Gastrocnemius medialis (tissue), 4 donors: Measurements from ENCODE around the gene FLNB.

Source experiments
- POLR2A ChIP-seq, 2 donors: fragments of 450-650 bp; IDR thresholded peaks; one replicate each; pipeline ENCODE4 v1.6.1; 2017; ENCODE audit warnings: antibody characterized with exemption in 2 of 2, mild to moderate bottlenecking in 2 of 2, moderate library complexity in 2 of 2
- TF ChIP-seq, protein P1 (sequence below), 5 experiments: fragments of 450-650 bp in 3 of 5; fragments of 200-600 bp in 2 of 5; sonication (generic) in 2 of 5; IDR thresholded peaks in 4 of 5; conservative IDR thresholded peaks in 1 of 5; 1 replicate in 4 of 5; 2 replicates in 1 of 5; pipeline ENCODE4 v1.5.1; 2016 to 2019; ENCODE audit warnings: antibody characterized with exemption in 5 of 5, mild to moderate bottlenecking in 3 of 5, moderate library complexity in 3 of 5

DNA sequence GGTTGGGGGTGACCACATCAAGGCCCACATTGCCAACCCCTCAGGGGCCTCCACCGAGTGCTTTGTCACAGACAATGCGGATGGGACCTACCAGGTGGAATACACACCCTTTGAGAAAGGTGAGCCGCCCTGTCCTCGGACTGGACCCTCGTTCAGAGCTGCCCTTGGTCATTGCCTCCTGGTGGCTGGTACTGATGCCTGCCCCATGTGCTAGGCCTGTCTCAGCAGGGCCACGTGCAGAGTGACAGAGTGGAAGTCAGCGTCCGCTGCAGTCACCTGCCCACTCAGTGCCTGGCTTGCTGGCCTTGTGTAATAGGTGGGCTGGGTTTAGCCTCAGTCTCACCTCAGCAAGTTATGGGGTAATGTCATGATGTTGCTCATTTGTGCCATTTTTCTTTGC is 116.2 kb downstream of the FLNB start:
- TF ChIP-seq, protein P1, sequence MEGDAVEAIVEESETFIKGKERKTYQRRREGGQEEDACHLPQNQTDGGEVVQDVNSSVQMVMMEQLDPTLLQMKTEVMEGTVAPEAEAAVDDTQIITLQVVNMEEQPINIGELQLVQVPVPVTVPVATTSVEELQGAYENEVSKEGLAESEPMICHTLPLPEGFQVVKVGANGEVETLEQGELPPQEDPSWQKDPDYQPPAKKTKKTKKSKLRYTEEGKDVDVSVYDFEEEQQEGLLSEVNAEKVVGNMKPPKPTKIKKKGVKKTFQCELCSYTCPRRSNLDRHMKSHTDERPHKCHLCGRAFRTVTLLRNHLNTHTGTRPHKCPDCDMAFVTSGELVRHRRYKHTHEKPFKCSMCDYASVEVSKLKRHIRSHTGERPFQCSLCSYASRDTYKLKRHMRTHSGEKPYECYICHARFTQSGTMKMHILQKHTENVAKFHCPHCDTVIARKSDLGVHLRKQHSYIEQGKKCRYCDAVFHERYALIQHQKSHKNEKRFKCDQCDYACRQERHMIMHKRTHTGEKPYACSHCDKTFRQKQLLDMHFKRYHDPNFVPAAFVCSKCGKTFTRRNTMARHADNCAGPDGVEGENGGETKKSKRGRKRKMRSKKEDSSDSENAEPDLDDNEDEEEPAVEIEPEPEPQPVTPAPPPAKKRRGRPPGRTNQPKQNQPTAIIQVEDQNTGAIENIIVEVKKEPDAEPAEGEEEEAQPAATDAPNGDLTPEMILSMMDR (IDR thresholded peaks at IDR 0.05 in 4 of 5, conservative IDR thresholded peaks at IDR 0.05 in 1 of 5) = no peak
- no peak for TF ChIP-seq POLR2A (IDR thresholded peaks at IDR 0.05)
